OCI-LY7 (cell line): ENCODE results near the gene ATR. TPM values are rescaled to one million over a fixed set of nuclear protein-coding genes. Genes with fewer than 3 reads are reported as not detected.
"Not testable (repeated sequence)": the region's sequence is repeated elsewhere in the genome, so short reads cannot be mapped to it uniquely, and the experiment has no call there.

Source experiments
- BruUV-seq: library from RNA; stranded (reverse); fragments of 400-500 nt; replicated peaks from 2 replicates; lab custom pipeline; 2021; lab: Mats Ljungman, UMichigan
- CTCF ChIA-PET: fragments of 300-600 bp; sonication (Branson Sonifier 250); formaldehyde crosslinking; loops from one replicate; lab custom pipeline; 2022; ENCODE audit warnings: antibody characterized with exemption; ENCODE audit not compliant: unreplicated experiment; lab: Charles Lee
- POLR2A ChIA-PET: fragments of 300-600 bp; sonication (Branson Sonifier 250); formaldehyde crosslinking; loops from one replicate; lab custom pipeline; 2022; ENCODE audit warnings: antibody characterized with exemption; lab: Charles Lee
- DNase-seq: peaks from one replicate; pipeline ENCODE4 v3.0.0-alpha.2; 2015; ENCODE audit warnings: low spot score
- H2AFZ ChIP-seq: fragments of 200-600 bp; sonication (generic), shearing (Covaris generic); 2 replicates; pipeline ENCODE4 v1.6.1; 2014; ENCODE audit warnings: mild to moderate bottlenecking, antibody characterized with exemption, low read length, moderate library complexity
- H3K27ac ChIP-seq: fragments of 200-600 bp; sonication (generic); 2 replicates; pipeline ENCODE4 v1.5.1; 2014; ENCODE audit warnings: mixed run types, low read depth, mild to moderate bottlenecking, moderate library complexity, low read length, inconsistent platforms; ENCODE audit not compliant: poor library complexity, severe bottlenecking
- H3K36me3 ChIP-seq: fragments of 200-600 bp; sonication (generic); 2 replicates; pipeline ENCODE4 v1.6.1; 2014; ENCODE audit warnings: mild to moderate bottlenecking, antibody characterized with exemption, low read length, moderate library complexity, mixed read lengths; ENCODE audit not compliant: insufficient read depth
- H3K4me1 ChIP-seq: fragments of 200-600 bp; sonication (generic); 2 replicates; pipeline ENCODE4 v1.5.1; 2014; ENCODE audit warnings: mild to moderate bottlenecking, low read length; ENCODE audit not compliant: insufficient read depth, poor library complexity, severe bottlenecking
- H3K4me2 ChIP-seq: fragments of 200-600 bp; sonication (generic); 2 replicates; pipeline ENCODE4 v1.6.1; 2014; ENCODE audit warnings: mild to moderate bottlenecking, low read length
- H3K4me3 ChIP-seq: fragments of 200-600 bp; sonication (generic); 2 replicates; pipeline ENCODE4 v1.5.1; 2014; ENCODE audit warnings: mild to moderate bottlenecking, low read depth, low read length; ENCODE audit not compliant: poor library complexity, severe bottlenecking
- H3K79me2 ChIP-seq: fragments of 200-600 bp; sonication (generic); 2 replicates; pipeline ENCODE4 v1.6.1; 2016; ENCODE audit warnings: low read depth, mild to moderate bottlenecking, low read length, moderate library complexity, mixed read lengths; ENCODE audit not compliant: insufficient read depth
- H3K9me2 ChIP-seq: fragments of 200-600 bp; sonication (generic); 2 replicates; pipeline ENCODE4 v1.6.1; 2016; ENCODE audit warnings: mild to moderate bottlenecking, low read length, mixed read lengths; ENCODE audit not compliant: insufficient read depth
- H3K9me3 ChIP-seq: fragments of 200-600 bp; sonication (generic); 2 replicates; pipeline ENCODE4 v1.6.1; 2014; ENCODE audit warnings: mild to moderate bottlenecking, mixed run types, low read length, mixed read lengths
- H4K20me1 ChIP-seq: fragments of 200-600 bp; sonication (generic); 2 replicates; pipeline ENCODE4 v1.6.1; 2014; ENCODE audit warnings: mild to moderate bottlenecking, antibody characterized with exemption, low read length, moderate library complexity, mixed read lengths; ENCODE audit not compliant: insufficient read depth
- EZH2phosphoT487 ChIP-seq: fragments of 200-600 bp; sonication (generic); IDR thresholded peaks from 2 replicates; pipeline ENCODE4 v1.6.1; 2018; ENCODE audit warnings: low read depth, borderline replicate concordance, mild to moderate bottlenecking, mixed run types, antibody characterized with exemption, low read length, moderate library complexity, mixed read lengths
- intact Hi-C: fragments of 100-400 bp; cut with micrococcal nuclease; formaldehyde crosslinking; loops from one replicate; pipeline ENCODE4 v1.10.0; 2022; ENCODE audit not compliant: unreplicated experiment
- total RNA-seq, 2 experiments: library from RNA; depleted of rRNA in 1 of 2; stranded (reverse); fragments of >200 nt in 1 of 2; shearing (Covaris generic) in 1 of 2; gene quantifications; 2 replicates each; pipeline ENCODE4 v1.2.3, GENCODE V29; 2014 to 2022
- TF ChIP-seq, protein P1 (sequence below): fragments of 200-600 bp; sonication (generic); conservative IDR thresholded peaks from 2 replicates; pipeline ENCODE4 v1.5.1; 2014; ENCODE audit warnings: mild to moderate bottlenecking, antibody characterized with exemption, low read length, moderate library complexity, mixed read lengths

The ATR gene
- total RNA-seq, 2 experiments from 2014 or later, result 27.1 to 49.5 TPM

DNA sequence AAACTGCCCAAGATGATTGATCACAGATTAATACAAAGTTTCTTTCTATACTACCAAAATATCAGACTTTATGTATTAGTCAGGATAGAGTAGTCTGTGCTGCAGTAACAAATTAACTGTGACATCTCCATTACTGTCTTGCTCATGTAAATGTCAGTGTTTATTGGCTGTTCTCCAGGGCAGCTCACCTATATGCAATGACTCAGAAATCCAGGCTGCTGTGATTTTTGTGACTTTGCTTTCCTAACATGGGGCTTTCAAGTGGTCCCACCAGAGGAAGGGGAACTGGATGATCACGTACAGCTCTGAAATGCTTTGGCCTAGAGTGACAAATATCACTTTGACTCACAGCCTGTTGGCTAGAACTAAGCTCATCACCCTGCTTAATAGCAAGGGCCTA is 30.6 kb upstream of the ATR start:
- H3K4me1 ChIP-seq, result no peaks in the 10 kb centered on the region
- H3K36me3 ChIP-seq, result no peaks in the 10 kb centered on the region
- no peak overlapping the region for H3K4me2 ChIP-seq
- H3K4me3 ChIP-seq, result no peak overlapping the region
- no TSS peak for BruUV-seq
- H3K9me2 ChIP-seq, result 0 out of 2 replicates have a peak, but pooled peaks cover under 1% of the 10 kb centered on the region
- no peak overlapping the region for H3K27ac ChIP-seq
- H3K79me2 ChIP-seq, result no peaks in the 10 kb centered on the region
- H3K9me3 ChIP-seq, result no peaks in the 10 kb centered on the region
- no peak overlapping the region for H2AFZ ChIP-seq
- ChIA-PET CTCF (interaction anchor here (1.4 kb wide), 1 partner anchor 11 kb away, joined by 3 read pairs; no protein-coding TSS in a partner anchor), POLR2A (interaction anchor here (0.6 to 2.0 kb wide), 8 partner anchors 11 to 328 kb away, joined by 3 to 8 read pairs (median 4); partner anchors contain the start of gene ATR)
- intact Hi-C loops, result no loop called here
- no peak for DNase-seq
- TF ChIP-seq, protein P1, sequence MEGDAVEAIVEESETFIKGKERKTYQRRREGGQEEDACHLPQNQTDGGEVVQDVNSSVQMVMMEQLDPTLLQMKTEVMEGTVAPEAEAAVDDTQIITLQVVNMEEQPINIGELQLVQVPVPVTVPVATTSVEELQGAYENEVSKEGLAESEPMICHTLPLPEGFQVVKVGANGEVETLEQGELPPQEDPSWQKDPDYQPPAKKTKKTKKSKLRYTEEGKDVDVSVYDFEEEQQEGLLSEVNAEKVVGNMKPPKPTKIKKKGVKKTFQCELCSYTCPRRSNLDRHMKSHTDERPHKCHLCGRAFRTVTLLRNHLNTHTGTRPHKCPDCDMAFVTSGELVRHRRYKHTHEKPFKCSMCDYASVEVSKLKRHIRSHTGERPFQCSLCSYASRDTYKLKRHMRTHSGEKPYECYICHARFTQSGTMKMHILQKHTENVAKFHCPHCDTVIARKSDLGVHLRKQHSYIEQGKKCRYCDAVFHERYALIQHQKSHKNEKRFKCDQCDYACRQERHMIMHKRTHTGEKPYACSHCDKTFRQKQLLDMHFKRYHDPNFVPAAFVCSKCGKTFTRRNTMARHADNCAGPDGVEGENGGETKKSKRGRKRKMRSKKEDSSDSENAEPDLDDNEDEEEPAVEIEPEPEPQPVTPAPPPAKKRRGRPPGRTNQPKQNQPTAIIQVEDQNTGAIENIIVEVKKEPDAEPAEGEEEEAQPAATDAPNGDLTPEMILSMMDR, result no peak
- TF ChIP-seq EZH2phosphoT487, result no peak
- no peaks in the 10 kb centered on the region for H4K20me1 ChIP-seq

DNA sequence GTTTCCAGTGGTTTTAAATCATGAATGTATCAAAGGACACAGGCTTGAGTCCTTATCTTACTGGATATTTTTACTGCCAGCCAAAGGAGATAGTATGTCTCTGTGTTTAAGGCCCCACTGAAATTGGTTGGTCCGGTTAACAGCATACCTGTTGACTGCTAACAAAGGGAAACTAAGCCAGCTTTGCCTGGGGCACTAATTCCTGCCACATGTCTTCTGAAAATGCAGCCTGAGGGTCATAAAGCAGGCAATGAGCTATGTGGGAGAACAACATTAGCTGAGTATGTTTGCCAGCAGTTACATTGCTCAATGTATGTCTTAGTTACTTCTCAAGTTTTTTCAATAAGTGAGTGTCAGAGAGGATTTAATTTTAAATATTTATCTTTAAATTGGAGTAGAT is 30.1 kb upstream of the ATR start:
- CTCF ChIA-PET, result interaction anchor here (1.4 kb wide), 1 partner anchor 11 kb away, joined by 3 read pairs; no protein-coding TSS in a partner anchor
- no peaks in the 10 kb centered on the region for H3K9me3 ChIP-seq
- H3K9me2 ChIP-seq, result no peaks in the 10 kb centered on the region
- no peaks in the 10 kb centered on the region for H3K4me1 ChIP-seq
- no peak for TF ChIP-seq EZH2phosphoT487
- TF ChIP-seq, protein P1, result no peak
- DNase-seq, result no peak
- H3K79me2 ChIP-seq, result no peaks in the 10 kb centered on the region
- no peaks in the 10 kb centered on the region for H4K20me1 ChIP-seq
- POLR2A ChIA-PET, result interaction anchor here (1.5 to 1.6 kb wide), 2 partner anchors 15 to 26 kb away, joined by 3 to 5 read pairs; no protein-coding TSS in a partner anchor
- no peak overlapping the region for H3K4me2 ChIP-seq
- no peak overlapping the region for H3K27ac ChIP-seq
- H3K36me3 ChIP-seq, result no peaks in the 10 kb centered on the region
- BruUV-seq, result no TSS peak
- no peak overlapping the region for H2AFZ ChIP-seq
- intact Hi-C loops, result no loop called here
- no peak overlapping the region for H3K4me3 ChIP-seq

DNA sequence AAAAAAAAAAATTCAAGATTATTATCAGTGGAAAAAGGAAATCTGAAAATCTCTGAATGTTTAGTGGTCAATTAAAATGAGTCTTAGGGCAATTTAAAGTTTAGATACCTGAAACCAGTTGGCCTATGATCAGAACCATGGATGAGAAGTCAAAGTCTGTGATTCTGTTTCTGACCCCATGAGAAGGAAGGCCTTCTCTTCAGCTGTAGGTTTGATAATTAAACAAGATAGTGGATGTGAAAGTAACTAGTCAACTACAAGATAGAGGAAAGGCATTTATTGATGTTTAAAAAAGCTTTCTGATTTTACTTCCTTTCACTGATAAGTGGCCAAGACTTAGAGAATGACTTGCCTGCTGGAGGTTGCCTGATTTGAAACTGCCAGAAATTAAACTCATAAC is 26.4 kb upstream of the ATR start:
- H3K4me1 ChIP-seq, result peaks cover 7% of the 10 kb centered on the region
- H3K79me2 ChIP-seq, result no peaks in the 10 kb centered on the region
- H3K9me3 ChIP-seq, result no peaks in the 10 kb centered on the region
- intact Hi-C loops, result no loop called here
- TF ChIP-seq, protein P1, result no peak
- TF ChIP-seq EZH2phosphoT487, result no peak
- BruUV-seq, result no TSS peak
- DNase-seq, result no peak
- H3K4me2 ChIP-seq, result no peak overlapping the region
- CTCF ChIA-PET, result interaction anchor here (0.5 kb wide), 1 partner anchor 85 kb away, joined by 3 read pairs; no protein-coding TSS in a partner anchor
- no peaks in the 10 kb centered on the region for H3K36me3 ChIP-seq
- H3K27ac ChIP-seq, result no peak overlapping the region
- no peak overlapping the region for H2AFZ ChIP-seq
- H3K9me2 ChIP-seq, result no peaks in the 10 kb centered on the region
- H3K4me3 ChIP-seq, result no peak overlapping the region
- H4K20me1 ChIP-seq, result no peaks in the 10 kb centered on the region
- POLR2A ChIA-PET, result no interaction called here

DNA sequence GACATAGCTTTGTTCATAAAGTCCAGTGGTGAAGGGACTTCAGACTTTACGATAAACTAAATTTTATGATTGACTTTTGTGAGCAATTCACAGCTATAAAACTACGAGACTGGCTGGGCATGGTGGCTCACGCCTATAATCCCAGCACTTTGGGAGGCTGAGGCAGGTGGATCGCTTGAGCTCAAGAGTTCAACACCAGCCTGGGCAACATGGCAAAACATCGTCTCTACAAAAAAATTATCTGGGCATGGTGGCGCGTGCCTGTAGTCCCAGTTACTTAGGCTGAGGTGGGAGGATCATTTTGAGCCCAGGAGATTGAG is 24.8 kb upstream of the ATR start:
- intact Hi-C loops, H3K79me2 ChIP-seq, H3K4me3 ChIP-seq, H3K27ac ChIP-seq, H2AFZ ChIP-seq, H3K4me1 ChIP-seq, BruUV-seq, DNase-seq, H3K9me2 ChIP-seq, H4K20me1 ChIP-seq, H3K4me2 ChIP-seq, H3K9me3 ChIP-seq, H3K36me3 ChIP-seq, CTCF ChIA-PET: not testable (repeated sequence)
- POLR2A ChIA-PET, result interaction anchor here (1.6 kb wide), 1 partner anchor 21 kb away, joined by 7 read pairs; no protein-coding TSS in a partner anchor
